Transverse colon (tissue), 4 donors: ENCODE results near the gene ORAI3. TPM values are rescaled to one million over a fixed set of nuclear protein-coding genes. Genes with fewer than 3 reads are reported as not detected.
A peak's percentile ranks its signal among the peaks of the same experiment; 100 is the strongest.

Source experiments
- DNase-seq: peaks from one replicate; pipeline ENCODE4 v3.0.0-alpha.2; 2019
- H3K27ac ChIP-seq, 4 donors: fragments of 200-600 bp; sonication (generic); 2 replicates each; pipeline ENCODE4 v1.5.1; 2016 to 2018; ENCODE audit warnings: inconsistent platforms in 4 of 4
- H3K27me3 ChIP-seq: fragments of 200-600 bp; sonication (generic); 2 replicates; pipeline ENCODE4 v1.5.1; 2017; ENCODE audit warnings: inconsistent platforms
- H3K36me3 ChIP-seq, 4 donors: fragments of 200-600 bp; sonication (generic); 2 replicates each; pipeline ENCODE4 v1.5.1; 2017 to 2019; ENCODE audit warnings: inconsistent platforms in 4 of 4
- H3K4me1 ChIP-seq, 4 donors: fragments of 200-600 bp; sonication (generic); 2 replicates each; pipeline ENCODE4 v1.5.1; 2017 to 2020; ENCODE audit warnings: inconsistent platforms in 4 of 4
- H3K4me3 ChIP-seq, 4 donors: fragments of 200-600 bp; sonication (generic); 1 replicate in 1 of 4; 2 replicates in 3 of 4; pipeline versions ENCODE4 v1.5.1 to v1.6.1; 2017 to 2019; ENCODE audit warnings: inconsistent platforms in 4 of 4
- H3K9me3 ChIP-seq, 2 donors: fragments of 200-600 bp; sonication (generic); 2 replicates each; pipeline ENCODE4 v1.5.1; 2017 to 2019; ENCODE audit warnings: inconsistent platforms in 2 of 2
- EP300 ChIP-seq: sonication (generic); formaldehyde crosslinking; IDR thresholded peaks from one replicate; pipeline ENCODE4 v1.6.1; 2017; ENCODE audit warnings: antibody characterized with exemption, low read depth
- POLR2A ChIP-seq: fragments of 450-650 bp; IDR thresholded peaks from one replicate; pipeline ENCODE4 v1.6.1; 2016; ENCODE audit warnings: antibody characterized with exemption, mild to moderate bottlenecking, moderate library complexity
- POLR2AphosphoS5 ChIP-seq, 3 donors: sonication (generic); formaldehyde crosslinking; IDR thresholded peaks; one replicate each; pipeline ENCODE4 v1.6.1; 2016; ENCODE audit warnings: antibody characterized with exemption in 3 of 3
- WGBS, 2 donors: methylation state at CpG; one replicate each; pipeline ENCODE4 v1.1.5; 2018; ENCODE audit warnings: low coverage in 1 of 2; 5-methylcytosine and 5-hydroxymethylcytosine counted together
- in situ Hi-C, 4 donors: fragments of 200-750 bp; cut with MboI; loops; one replicate each; pipeline versions ENCODE4 v1.15.0 to v1.15.1; 2017; ENCODE audit warnings: low sequenced_read_pairs in 3 of 4, low pct_ligation_motif_present in 1 of 4, low pct_unique_long_range_greater_than_20kb in 1 of 4
- intact Hi-C: fragments of 100-400 bp; cut with DNase I; formaldehyde crosslinking; loops from one replicate; pipeline ENCODE4 v1.15.1; 2023; ENCODE audit warnings: low total_unique reads
- total RNA-seq, 4 donors: library from RNA; depleted of rRNA; stranded (reverse); fragments of >200 nt; gene quantifications; one replicate each; pipeline ENCODE4 v1.1.0, GENCODE V29; 2016
- TF ChIP-seq, protein P1 (sequence below), 5 experiments: fragments of 200-600 bp in 3 of 5; fragments of 450-650 bp in 2 of 5; sonication (generic) in 3 of 5; IDR thresholded peaks; 1 replicate in 2 of 5; 2 replicates in 3 of 5; pipeline ENCODE4 v1.5.1; 2016 to 2017; ENCODE audit warnings: antibody characterized with exemption in 5 of 5, inconsistent platforms in 3 of 5, mild to moderate bottlenecking in 2 of 5, moderate library complexity in 1 of 5

ORAI3 gene
- total RNA-seq, 4 donors from 2014 or later, result 24.8 to 45.6 (median 31.3) TPM

DNA sequence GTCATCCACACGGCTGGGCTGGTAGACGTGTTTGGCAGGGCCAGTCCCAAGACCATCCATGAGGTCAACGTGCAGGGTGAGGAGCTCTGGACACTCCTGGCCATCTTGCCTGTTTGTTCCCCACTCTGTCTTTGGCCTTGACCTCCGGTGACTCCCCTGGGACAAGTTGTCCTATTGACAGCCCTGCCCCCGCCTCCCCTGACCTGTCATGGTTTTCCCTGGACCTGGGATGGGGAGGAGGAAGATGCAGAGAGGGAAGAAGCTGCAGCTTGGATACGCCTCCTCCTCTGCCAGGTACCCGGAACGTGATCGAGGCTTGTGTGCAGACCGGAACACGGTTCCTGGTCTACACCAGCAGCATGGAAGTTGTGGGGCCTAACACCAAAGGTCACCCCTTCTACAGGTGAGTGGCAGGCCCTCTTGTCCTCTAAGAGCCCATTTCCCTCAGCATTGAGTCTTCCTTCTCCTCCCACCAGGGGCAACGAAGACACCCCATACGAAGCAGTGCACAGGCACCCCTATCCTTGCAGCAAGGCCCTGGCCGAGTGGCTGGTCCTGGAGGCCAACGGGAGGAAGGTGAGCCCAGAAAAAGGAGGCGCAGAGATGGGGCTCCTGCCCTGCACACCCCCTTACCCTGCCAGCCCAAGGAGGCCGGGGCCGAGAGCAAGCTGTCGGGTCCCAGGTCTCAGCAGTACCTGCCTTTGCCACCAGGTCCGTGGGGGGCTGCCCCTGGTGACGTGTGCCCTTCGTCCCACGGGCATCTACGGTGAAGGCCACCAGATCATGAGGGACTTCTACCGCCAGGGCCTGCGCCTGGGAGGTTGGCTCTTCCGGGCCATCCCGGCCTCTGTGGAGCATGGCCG, 37.5 kb downstream of the ORAI3 start:
- peaks cover 9 to 12% (median 10%) of the 10 kb centered on the region in 4 donors for H3K4me1 ChIP-seq
- in situ Hi-C loops, result loop anchor here (10.0 to 25.0 kb wide), 6 partner anchors 108 to 878 kb away; partner anchors contain the start of genes COX6A2 (in 2 of the 4), ZNF267 (in 2 of the 4), ZNF843 (in 2 of the 4) and ARMC5 (in 1 of the 4)
- H3K9me3 ChIP-seq, result no peaks in the 10 kb centered on the region
- H3K27ac ChIP-seq, result peak overlapping the region in 1 of 4 donors; percentile 68
- TF ChIP-seq, protein P1, sequence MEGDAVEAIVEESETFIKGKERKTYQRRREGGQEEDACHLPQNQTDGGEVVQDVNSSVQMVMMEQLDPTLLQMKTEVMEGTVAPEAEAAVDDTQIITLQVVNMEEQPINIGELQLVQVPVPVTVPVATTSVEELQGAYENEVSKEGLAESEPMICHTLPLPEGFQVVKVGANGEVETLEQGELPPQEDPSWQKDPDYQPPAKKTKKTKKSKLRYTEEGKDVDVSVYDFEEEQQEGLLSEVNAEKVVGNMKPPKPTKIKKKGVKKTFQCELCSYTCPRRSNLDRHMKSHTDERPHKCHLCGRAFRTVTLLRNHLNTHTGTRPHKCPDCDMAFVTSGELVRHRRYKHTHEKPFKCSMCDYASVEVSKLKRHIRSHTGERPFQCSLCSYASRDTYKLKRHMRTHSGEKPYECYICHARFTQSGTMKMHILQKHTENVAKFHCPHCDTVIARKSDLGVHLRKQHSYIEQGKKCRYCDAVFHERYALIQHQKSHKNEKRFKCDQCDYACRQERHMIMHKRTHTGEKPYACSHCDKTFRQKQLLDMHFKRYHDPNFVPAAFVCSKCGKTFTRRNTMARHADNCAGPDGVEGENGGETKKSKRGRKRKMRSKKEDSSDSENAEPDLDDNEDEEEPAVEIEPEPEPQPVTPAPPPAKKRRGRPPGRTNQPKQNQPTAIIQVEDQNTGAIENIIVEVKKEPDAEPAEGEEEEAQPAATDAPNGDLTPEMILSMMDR (IDR thresholded peaks at IDR 0.05), result no peak
- no peak for TF ChIP-seq POLR2AphosphoS5 (IDR thresholded peaks at IDR 0.05)
- TF ChIP-seq EP300, result no peak
- no peak for TF ChIP-seq POLR2A
- no peak overlapping the region for H3K4me3 ChIP-seq
- no peak for DNase-seq
- no peaks in the 10 kb centered on the region for H3K27me3 ChIP-seq
- no peaks in the 10 kb centered on the region for H3K36me3 ChIP-seq
- WGBS, 2 donors, result 91 to 100% methylated on average over 3 to 25 of the region's 29 CpGs
- intact Hi-C loops, result loop anchor here (5.0 kb wide), 1 partner anchor 156 kb away; no protein-coding TSS in a partner anchor

DNA sequence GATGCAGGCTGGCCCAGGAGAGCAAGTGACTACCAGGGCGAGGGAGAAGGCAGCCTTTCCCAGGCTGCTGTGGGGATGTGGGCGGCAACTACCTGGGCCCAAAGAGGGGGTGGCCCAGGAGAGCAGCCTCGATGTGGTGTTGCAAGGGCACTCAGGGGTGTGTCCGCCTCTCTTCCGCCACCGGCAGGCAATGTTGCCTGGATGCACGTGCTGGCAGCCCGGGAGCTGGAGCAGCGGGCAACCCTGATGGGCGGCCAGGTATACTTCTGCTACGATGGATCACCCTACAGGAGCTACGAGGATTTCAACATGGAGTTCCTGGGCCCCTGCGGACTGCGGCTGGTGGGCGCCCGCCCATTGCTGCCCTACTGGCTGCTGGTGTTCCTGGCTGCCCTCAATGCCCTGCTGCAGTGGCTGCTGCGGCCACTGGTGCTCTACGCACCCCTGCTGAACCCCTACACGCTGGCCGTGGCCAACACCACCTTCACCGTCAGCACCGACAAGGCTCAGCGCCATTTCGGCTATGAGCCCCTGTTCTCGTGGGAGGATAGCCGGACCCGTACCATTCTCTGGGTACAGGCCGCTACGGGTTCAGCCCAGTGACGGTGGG, 38.8 kb downstream of the ORAI3 start:
- Histone ChIP-seq H3K4me1 (peaks cover 9 to 12% (median 10%) of the 10 kb centered on the region in 4 donors), H3K9me3 (no peaks in the 10 kb centered on the region), H3K4me3 (no peak overlapping the region), H3K27me3 (no peaks in the 10 kb centered on the region), H3K36me3 (no peaks in the 10 kb centered on the region), H3K27ac (no peak overlapping the region)
- intact Hi-C loops, result loop anchor here (5.0 kb wide), 1 partner anchor 155 kb away; no protein-coding TSS in a partner anchor
- in situ Hi-C loops, result loop anchor here (10.0 to 25.0 kb wide), 6 partner anchors 107 to 877 kb away; partner anchors contain the start of genes COX6A2 (in 2 of the 4), ZNF267 (in 2 of the 4), ZNF843 (in 2 of the 4) and ARMC5 (in 1 of the 4)
- 94% methylated on average over 30 of the region's 30 CpGs; no CpG with 5 or more reads in 1 of the 2 donors for WGBS, 2 donors
- no peak for DNase-seq
- no peak for TF ChIP-seq POLR2A
- TF ChIP-seq, protein P1 (IDR thresholded peaks at IDR 0.05), result no peak
- TF ChIP-seq EP300, result no peak
- no peak for TF ChIP-seq POLR2AphosphoS5 (IDR thresholded peaks at IDR 0.05)

DNA sequence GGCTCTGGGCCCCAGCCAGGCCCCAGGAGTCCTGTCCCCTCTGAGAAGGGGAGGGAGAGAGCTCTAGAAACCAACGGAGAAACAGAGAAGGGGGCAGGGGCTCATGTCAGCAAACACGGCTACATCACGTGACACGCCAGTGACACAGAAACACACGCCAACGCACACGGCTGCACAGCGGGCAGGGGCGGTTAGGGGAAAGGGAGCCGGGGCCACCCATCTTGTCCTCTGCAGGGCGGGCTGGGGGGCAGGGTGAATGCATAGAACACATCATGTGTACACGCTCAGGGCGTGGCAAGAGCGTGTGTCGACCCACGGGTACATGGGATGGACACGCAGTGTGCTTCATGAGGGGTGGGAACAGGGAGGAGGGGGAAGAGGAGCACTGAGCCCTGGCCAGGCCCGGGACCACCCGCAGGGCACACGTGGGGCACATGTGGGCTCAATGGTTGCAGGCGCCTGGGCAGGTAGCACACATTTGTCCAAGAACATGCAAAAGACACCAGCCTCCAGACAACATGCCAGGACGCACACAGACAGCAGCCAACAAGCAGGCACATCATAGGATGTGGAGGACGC, 40.7 kb downstream of the ORAI3 start:
- Histone ChIP-seq H3K27ac (no peak overlapping the region), H3K4me3 (no peak overlapping the region), H3K36me3 (no peaks in the 10 kb centered on the region), H3K4me1 (peaks cover 9 to 12% (median 10%) of the 10 kb centered on the region in 4 donors), H3K27me3 (no peaks in the 10 kb centered on the region), H3K9me3 (no peaks in the 10 kb centered on the region)
- WGBS, 2 donors, result 79 to 81% methylated on average over 11 to 23 of the region's 23 CpGs
- intact Hi-C loops, result loop anchor here (5.0 kb wide), 1 partner anchor 153 kb away; no protein-coding TSS in a partner anchor
- DNase-seq, result no peak
- in situ Hi-C loops, result loop anchor here (10.0 to 25.0 kb wide), 7 partner anchors 105 to 875 kb away; partner anchors contain the start of genes ZNF843 (in 3 of the 4), COX6A2 (in 2 of the 4), ZNF267 (in 2 of the 4) and ARMC5 (in 1 of the 4)
- TF ChIP-seq, protein P1 (IDR thresholded peaks at IDR 0.05), result no peak
- TF ChIP-seq POLR2AphosphoS5 (IDR thresholded peaks at IDR 0.05), result no peak
- no peak for TF ChIP-seq EP300
- no peak for TF ChIP-seq POLR2A
